Prostate gland (tissue), 2 donors: ENCODE data around the gene PHC2. TPM values are rescaled to one million over a fixed set of nuclear protein-coding genes. Genes with fewer than 3 reads are reported as not detected.
"Not testable (repeated sequence)": the region's sequence is repeated elsewhere in the genome, so short reads cannot be mapped to it uniquely, and the experiment has no call there.

ENCODE experiments used
- DNase-seq: peaks from one replicate; pipeline ENCODE4 v3.0.0-alpha.2; 2019; ENCODE audit warnings: low spot score
- H3K27ac ChIP-seq, 2 donors: fragments of 200-600 bp; sonication (generic); 2 replicates each; pipeline ENCODE4 v1.5.1; 2017 to 2019
- H3K27me3 ChIP-seq: fragments of 200-600 bp; sonication (generic); replicated peaks from 2 replicates; pipeline ENCODE4 v1.5.1; 2019; ENCODE audit not compliant: insufficient read depth
- H3K36me3 ChIP-seq, 2 donors: fragments of 200-600 bp; sonication (generic); 1 replicate in 1 of 2; 2 replicates in 1 of 2; pipeline versions ENCODE4 v1.5.1 to v1.8.1; 2017 to 2019
- H3K4me1 ChIP-seq: fragments of 200-600 bp; sonication (generic); replicated peaks from 2 replicates; pipeline ENCODE4 v1.5.1; 2019
- H3K4me3 ChIP-seq, 2 donors: fragments of 200-600 bp; sonication (generic); 2 replicates each; pipeline ENCODE4 v1.5.1; 2017 to 2019
- H3K9me3 ChIP-seq: fragments of 200-600 bp; sonication (generic); 2 replicates; pipeline ENCODE4 v1.5.1; 2017
- POLR2A ChIP-seq: fragments of 450-650 bp; IDR thresholded peaks from one replicate; pipeline ENCODE4 v1.6.1; 2016; ENCODE audit warnings: antibody characterized with exemption, mild to moderate bottlenecking
- POLR2AphosphoS5 ChIP-seq: sonication (generic); formaldehyde crosslinking; IDR thresholded peaks from one replicate; pipeline ENCODE4 v1.6.1; 2017; ENCODE audit warnings: antibody characterized with exemption
- WGBS: methylation state at CpG from one replicate; pipeline ENCODE4 v1.1.5; 2018; 5-methylcytosine and 5-hydroxymethylcytosine counted together
- intact Hi-C: fragments of 100-400 bp; cut with DNase I; formaldehyde crosslinking; loops from one replicate; pipeline ENCODE4 v1.14.2; 2022
- total RNA-seq, 2 donors: library from RNA; depleted of rRNA; stranded (reverse); fragments of >200 nt; gene quantifications; one replicate each; pipeline ENCODE4 v1.1.0, GENCODE V29; 2016
- TF ChIP-seq, protein P1 (sequence below), 4 experiments: fragments of 200-600 bp in 2 of 4; fragments of 450-650 bp in 2 of 4; sonication (generic) in 2 of 4; IDR thresholded peaks; 1 replicate in 3 of 4; 2 replicates in 1 of 4; pipeline ENCODE4 v1.5.1; 2016 to 2019; ENCODE audit warnings: antibody characterized with exemption in 4 of 4, mild to moderate bottlenecking in 2 of 4, moderate library complexity in 2 of 4

Gene PHC2
- total RNA-seq, 2 donors from 2014 or later: 75.0 to 131 TPM

DNA sequence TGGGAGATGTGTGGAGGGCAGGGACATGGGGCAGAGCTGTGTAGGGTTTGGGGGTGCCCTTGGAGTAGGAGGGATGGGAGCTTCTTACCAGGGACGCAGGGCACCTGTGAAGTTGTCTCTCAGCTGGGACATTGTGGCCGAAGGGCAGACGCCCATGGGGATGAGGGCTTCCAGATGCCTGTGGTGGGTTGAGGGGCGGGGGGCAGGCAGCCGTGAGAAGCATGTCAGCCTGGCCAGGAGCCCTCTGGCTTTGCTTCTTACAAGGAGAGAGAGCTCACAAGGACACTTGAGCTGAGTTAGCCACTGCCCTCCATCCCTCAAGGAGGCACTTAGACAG, 118.5 kb downstream of the PHC2 start:
- DNase-seq: no peak
- Histone ChIP-seq H3K4me1 (no peaks in the 10 kb centered on the region), H3K27ac (no peak overlapping the region), H3K4me3 (no peak overlapping the region), H3K9me3 (no peaks in the 10 kb centered on the region), H3K27me3 (no peaks in the 10 kb centered on the region), H3K36me3 (no peaks in the 10 kb centered on the region)
- intact Hi-C loops: no loop called here
- TF ChIP-seq POLR2A: no peak
- no peak for TF ChIP-seq POLR2AphosphoS5
- TF ChIP-seq, protein P1, sequence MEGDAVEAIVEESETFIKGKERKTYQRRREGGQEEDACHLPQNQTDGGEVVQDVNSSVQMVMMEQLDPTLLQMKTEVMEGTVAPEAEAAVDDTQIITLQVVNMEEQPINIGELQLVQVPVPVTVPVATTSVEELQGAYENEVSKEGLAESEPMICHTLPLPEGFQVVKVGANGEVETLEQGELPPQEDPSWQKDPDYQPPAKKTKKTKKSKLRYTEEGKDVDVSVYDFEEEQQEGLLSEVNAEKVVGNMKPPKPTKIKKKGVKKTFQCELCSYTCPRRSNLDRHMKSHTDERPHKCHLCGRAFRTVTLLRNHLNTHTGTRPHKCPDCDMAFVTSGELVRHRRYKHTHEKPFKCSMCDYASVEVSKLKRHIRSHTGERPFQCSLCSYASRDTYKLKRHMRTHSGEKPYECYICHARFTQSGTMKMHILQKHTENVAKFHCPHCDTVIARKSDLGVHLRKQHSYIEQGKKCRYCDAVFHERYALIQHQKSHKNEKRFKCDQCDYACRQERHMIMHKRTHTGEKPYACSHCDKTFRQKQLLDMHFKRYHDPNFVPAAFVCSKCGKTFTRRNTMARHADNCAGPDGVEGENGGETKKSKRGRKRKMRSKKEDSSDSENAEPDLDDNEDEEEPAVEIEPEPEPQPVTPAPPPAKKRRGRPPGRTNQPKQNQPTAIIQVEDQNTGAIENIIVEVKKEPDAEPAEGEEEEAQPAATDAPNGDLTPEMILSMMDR (IDR thresholded peaks at IDR 0.05): no peak
- WGBS: 71% methylated on average over 5 of the region's 5 CpGs

DNA sequence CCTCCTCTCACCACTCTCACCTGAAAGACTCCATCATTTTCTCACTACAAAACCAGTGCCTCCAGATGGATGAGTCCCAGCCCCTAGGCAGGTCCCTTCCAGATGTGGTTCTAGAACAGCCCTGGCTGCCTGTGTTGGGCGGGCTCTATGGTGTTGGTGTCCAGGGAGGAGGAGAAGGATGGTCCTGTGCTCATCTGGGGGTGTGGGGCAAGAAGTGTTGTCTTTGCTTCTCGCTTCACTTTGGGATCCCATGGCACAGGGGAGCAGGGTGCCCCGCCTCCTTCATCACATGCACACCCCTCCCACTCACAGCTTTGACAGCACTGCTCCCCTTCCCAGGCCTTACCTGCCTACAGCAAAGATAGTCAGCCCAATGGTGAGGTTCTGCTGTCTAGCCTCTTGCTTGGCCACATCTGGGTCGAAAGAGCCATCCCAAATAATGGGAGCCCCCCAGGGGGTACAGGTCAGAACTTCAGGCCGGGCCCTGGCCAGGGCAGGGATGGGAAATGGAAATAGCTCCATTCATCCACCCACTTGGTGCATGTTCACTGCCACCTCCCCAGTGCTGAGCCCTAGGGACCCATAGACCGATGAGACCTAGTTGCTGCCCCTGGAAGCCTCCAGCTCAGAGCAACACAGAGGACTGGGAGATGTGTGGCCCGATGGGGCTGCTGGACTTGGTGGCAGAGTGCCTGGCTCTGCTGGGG, 119.0 kb downstream of the PHC2 start:
- H3K4me1 ChIP-seq: peaks cover 4% of the 10 kb centered on the region
- no peak for DNase-seq
- H3K36me3 ChIP-seq: no peaks in the 10 kb centered on the region
- no peak overlapping the region for H3K27ac ChIP-seq
- no peaks in the 10 kb centered on the region for H3K9me3 ChIP-seq
- H3K4me3 ChIP-seq: no peak overlapping the region
- no peaks in the 10 kb centered on the region for H3K27me3 ChIP-seq
- TF ChIP-seq, protein P1 (IDR thresholded peaks at IDR 0.05): no peak
- TF ChIP-seq POLR2AphosphoS5: no peak
- TF ChIP-seq POLR2A: no peak
- WGBS: 90% methylated on average over 7 of the region's 7 CpGs
- intact Hi-C loops: no loop called here

DNA sequence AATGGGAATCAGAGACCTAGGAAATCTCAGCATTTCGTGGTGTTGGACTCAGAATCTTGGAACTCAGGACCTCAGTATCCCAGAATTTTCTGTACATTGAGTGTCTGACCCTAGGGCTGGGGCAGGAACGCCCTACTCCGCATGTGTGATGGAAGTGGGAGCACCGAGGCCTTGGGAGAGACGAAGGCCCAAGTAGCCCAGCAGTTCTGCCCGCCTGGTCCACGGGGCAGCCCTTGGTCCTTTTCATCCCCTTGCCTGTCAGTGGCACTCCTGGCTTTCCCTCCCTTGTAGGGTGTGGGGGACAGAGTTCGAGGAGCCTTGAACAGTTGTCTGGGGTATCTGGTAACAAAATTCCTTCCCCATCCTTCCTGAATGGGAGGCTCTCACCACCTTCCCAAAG, 120.2 kb downstream of the PHC2 start:
- H3K27ac ChIP-seq: no peak overlapping the region
- WGBS: 91% methylated on average over 7 of the region's 8 CpGs
- DNase-seq: no peak
- intact Hi-C loops: no loop called here
- TF ChIP-seq, protein P1 (IDR thresholded peaks at IDR 0.05): no peak
- no peak for TF ChIP-seq POLR2AphosphoS5
- no peak for TF ChIP-seq POLR2A
- H3K36me3 ChIP-seq: no peaks in the 10 kb centered on the region
- H3K4me1 ChIP-seq: peaks cover 6% of the 10 kb centered on the region
- H3K27me3 ChIP-seq: no peaks in the 10 kb centered on the region
- H3K9me3 ChIP-seq: no peaks in the 10 kb centered on the region
- H3K4me3 ChIP-seq: no peak overlapping the region

DNA sequence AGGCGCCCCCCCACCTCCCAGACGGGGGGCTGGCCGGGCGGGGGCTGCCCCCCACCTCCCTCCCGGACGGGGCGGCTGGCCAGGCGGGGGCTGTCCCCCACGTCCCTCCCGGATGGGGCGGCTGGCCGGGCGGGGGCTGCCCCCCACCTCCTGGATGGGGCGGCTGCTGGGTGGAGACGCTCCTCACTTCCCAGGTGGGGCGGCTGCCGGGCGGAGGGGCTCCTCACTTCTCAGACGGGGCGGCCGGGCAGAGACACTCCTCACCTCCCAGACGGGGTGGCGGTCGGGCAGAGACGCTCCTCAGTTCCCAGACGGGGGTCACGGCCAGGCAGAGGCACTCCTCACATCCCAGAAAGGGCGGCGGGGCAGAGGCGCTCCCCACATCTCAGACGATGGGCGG, 121.5 kb downstream of the PHC2 start:
- H3K36me3 ChIP-seq, DNase-seq, H3K9me3 ChIP-seq, intact Hi-C loops, H3K27me3 ChIP-seq, H3K27ac ChIP-seq, H3K4me3 ChIP-seq, H3K4me1 ChIP-seq: not testable (repeated sequence)
- 97% methylated on average over 23 of the region's 32 CpGs for WGBS

DNA sequence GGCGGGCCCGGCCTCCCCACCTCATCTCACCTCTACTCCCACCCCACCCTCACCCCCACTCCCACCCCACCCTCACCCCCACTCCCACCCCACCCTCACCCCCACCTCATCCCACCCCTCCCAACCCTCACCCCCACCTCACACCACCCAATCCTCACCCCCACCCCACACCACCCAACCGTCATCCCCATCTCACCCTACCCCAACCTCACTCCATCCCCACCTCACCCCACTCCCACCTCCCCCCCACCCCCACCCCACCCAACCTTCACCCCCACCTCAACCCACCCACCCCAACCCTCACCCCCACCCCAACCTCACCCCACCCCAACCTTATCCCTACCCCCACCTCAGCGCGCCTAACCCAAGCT, 123.4 kb downstream of the PHC2 start:
- 65% methylated on average over 2 of the region's 5 CpGs for WGBS
- H3K4me3 ChIP-seq: no peak overlapping the region
- H3K4me1 ChIP-seq: peaks cover 6% of the 10 kb centered on the region
- TF ChIP-seq, protein P1 (IDR thresholded peaks at IDR 0.05): no peak
- TF ChIP-seq POLR2A (no peak), POLR2AphosphoS5 (no peak)
- no peaks in the 10 kb centered on the region for H3K36me3 ChIP-seq
- intact Hi-C loops: no loop called here
- H3K27ac ChIP-seq: no peak overlapping the region
- no peaks in the 10 kb centered on the region for H3K9me3 ChIP-seq
- no peak for DNase-seq
- H3K27me3 ChIP-seq: no peaks in the 10 kb centered on the region
